ENCODE results near the gene UST. TPM values are rescaled to one million over a fixed set of nuclear protein-coding genes. Genes with fewer than 3 reads are reported as not detected.

UST gene
- total RNA-seq, 1 donor from 2014 or later: 33.3 TPM

DNA sequence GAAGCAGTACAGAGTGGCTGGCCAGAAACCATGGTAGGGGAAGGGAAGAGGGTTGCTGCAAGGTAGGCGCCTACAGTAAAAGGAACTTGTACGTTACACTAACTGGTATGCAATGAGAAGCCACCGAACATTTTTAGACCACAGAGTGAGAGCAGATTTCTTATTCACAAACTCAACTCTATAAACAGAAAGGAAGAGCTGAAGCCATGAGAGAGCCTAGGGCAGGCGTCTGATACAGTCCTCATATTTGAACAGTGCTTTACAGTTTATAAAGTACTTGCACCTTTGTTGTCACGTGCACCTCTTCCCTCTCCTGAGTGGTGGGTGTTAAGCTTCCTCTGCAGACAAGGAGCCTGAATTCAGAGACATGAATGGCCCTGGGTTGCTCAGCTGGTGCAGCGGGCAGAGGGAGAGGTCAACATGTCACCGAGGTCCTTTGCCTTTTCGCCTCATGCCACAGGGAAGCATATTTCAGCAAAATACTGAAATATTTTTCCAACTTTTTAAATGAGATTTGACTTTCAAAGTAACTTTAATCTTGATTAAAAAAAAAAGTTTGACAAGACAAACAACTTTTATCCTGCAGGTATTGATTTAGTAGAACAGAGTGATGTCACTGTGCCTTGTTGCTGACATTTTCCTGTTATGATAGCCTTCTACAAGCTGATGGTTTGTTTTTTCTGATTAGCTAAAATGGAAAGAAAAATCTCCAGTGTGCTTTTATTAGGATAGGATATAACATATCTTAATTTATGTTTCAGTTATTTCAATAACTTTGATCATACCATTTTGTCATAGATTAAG, 23.8 kb downstream of the UST start:
- H3K79me2 ChIP-seq (ENCODE audit: low read depth): peaks cover 100% of the 10 kb centered on the region

DNA sequence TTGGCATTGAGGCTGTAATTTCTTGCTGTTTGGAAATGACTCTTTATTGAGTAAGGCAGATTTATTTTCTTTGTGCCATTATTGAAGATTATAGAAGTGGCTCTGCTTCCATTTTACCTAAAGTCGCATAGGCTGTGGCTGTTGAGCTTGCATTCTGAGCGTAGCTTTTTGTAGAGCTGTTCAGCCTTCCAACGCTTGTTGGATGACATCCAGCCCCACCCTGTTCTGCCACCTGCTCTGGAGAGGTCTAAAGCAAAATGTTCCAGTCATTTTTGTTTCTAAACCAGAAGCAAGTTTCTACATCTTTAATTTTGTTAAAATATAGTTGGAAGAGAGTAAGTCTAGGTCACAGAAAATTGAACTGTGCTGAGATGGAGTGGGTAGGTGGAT, 24.4 kb downstream of the UST start:
- Histone ChIP-seq H3K4me1 (peaks cover 31% of the 10 kb centered on the region), H3K36me3 (no peaks in the 10 kb centered on the region), H3K79me2 (ENCODE audit: low read depth) (peaks cover 100% of the 10 kb centered on the region), H4K20me1 (ENCODE audit: low read depth) (peaks cover 42% of the 10 kb centered on the region), H3K4me3 (no peak overlapping the region), H3K4me2 (no peak overlapping the region), H3K27me3 (no peaks in the 10 kb centered on the region), H3K9me3 (ENCODE audit: low read depth) (no peaks in the 10 kb centered on the region), H3F3A (ENCODE audit: low read depth) (peaks cover 11% of the 10 kb centered on the region), H2AFZ (replicated peaks) (no peak overlapping the region), H3K27ac (no peak overlapping the region), H3K9ac (no peak overlapping the region)
- Mint-ChIP-seq H3K9me3 (peaks cover 3% of the 10 kb centered on the region), H3K4me1 (peaks cover 14% of the 10 kb centered on the region), H3K4me3 (no peak overlapping the region), H3K27me3 (ENCODE audit: insufficient read depth, low read depth) (no peaks in the 10 kb centered on the region), H3K36me3 (peaks cover 7% of the 10 kb centered on the region), H3K27ac (no peak overlapping the region)
- no peak for DNase-seq (ENCODE audit: low spot score)
- TF ChIP-seq EZH2 (IDR thresholded peaks at IDR 0.05) (no peak), EZH2phosphoT487 (IDR thresholded peaks at IDR 0.05) (no peak)
- TF ChIP-seq, protein P1, sequence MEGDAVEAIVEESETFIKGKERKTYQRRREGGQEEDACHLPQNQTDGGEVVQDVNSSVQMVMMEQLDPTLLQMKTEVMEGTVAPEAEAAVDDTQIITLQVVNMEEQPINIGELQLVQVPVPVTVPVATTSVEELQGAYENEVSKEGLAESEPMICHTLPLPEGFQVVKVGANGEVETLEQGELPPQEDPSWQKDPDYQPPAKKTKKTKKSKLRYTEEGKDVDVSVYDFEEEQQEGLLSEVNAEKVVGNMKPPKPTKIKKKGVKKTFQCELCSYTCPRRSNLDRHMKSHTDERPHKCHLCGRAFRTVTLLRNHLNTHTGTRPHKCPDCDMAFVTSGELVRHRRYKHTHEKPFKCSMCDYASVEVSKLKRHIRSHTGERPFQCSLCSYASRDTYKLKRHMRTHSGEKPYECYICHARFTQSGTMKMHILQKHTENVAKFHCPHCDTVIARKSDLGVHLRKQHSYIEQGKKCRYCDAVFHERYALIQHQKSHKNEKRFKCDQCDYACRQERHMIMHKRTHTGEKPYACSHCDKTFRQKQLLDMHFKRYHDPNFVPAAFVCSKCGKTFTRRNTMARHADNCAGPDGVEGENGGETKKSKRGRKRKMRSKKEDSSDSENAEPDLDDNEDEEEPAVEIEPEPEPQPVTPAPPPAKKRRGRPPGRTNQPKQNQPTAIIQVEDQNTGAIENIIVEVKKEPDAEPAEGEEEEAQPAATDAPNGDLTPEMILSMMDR (IDR thresholded peaks at IDR 0.05): no peak

More for the DNA sequence above, 23.8 kb downstream of the UST start:
- Histone ChIP-seq H3K4me3 (no peak overlapping the region), H3K4me1 (peaks cover 31% of the 10 kb centered on the region), H3K36me3 (no peaks in the 10 kb centered on the region), H3F3A (ENCODE audit: low read depth) (peaks cover 11% of the 10 kb centered on the region), H3K27me3 (no peaks in the 10 kb centered on the region), H3K9me3 (ENCODE audit: low read depth) (no peaks in the 10 kb centered on the region), H2AFZ (replicated peaks) (no peak overlapping the region), H4K20me1 (ENCODE audit: low read depth) (peaks cover 48% of the 10 kb centered on the region), H3K4me2 (peak overlapping the region; percentile 32), H3K27ac (no peak overlapping the region), H3K9ac (no peak overlapping the region)
- Mint-ChIP-seq H3K9me3 (peaks cover 6% of the 10 kb centered on the region), H3K27ac (no peak overlapping the region), H3K4me1 (peaks cover 13% of the 10 kb centered on the region), H3K36me3 (peaks cover 7% of the 10 kb centered on the region), H3K4me3 (no peak overlapping the region), H3K27me3 (ENCODE audit: insufficient read depth, low read depth) (peaks cover 2% of the 10 kb centered on the region)
- peak; percentile 22 for DNase-seq (ENCODE audit: low spot score)
- TF ChIP-seq EZH2phosphoT487 (IDR thresholded peaks at IDR 0.05) (no peak), EZH2 (IDR thresholded peaks at IDR 0.05) (no peak)
- TF ChIP-seq, protein P1 (IDR thresholded peaks at IDR 0.05): no peak

DNA sequence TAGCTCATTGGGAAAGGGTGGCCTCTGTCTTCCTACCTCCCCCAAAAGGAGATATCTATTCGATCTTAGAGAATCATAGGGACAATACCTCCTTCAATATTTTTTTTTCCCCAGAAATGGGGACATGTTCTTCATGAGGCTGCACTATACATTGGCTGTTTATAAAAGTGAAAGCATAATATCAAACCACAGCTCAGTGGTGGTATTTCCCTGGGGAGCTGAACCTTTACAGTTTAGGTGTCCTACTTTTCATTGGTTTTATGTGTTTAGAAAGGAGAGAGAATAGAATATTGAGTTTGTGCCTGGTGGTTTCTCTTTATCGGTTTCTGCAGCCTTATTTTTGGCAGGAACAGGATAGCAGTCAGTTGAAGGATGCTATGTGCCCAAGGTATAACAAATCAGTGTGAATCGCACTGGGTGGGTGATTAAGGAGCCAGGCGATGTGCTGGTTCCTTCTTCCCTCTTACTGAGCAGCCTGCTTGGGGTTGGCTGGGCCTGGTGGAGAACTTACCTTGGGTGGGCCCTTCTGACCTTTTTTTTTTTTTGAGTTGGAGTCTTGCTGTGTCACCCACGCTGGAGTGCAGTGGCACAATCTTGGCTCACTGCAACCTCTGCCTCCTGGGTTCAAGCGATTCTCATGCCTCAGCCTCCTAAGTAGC, 25.2 kb downstream of the UST start:
- Mint-ChIP-seq H3K27ac (no peak overlapping the region), H3K9me3 (peaks cover 3% of the 10 kb centered on the region), H3K27me3 (ENCODE audit: insufficient read depth, low read depth) (no peaks in the 10 kb centered on the region), H3K36me3 (peaks cover 9% of the 10 kb centered on the region), H3K4me3 (no peak overlapping the region), H3K4me1 (peaks cover 21% of the 10 kb centered on the region)
- Histone ChIP-seq H4K20me1 (ENCODE audit: low read depth) (peaks cover 39% of the 10 kb centered on the region), H3K79me2 (ENCODE audit: low read depth) (peaks cover 100% of the 10 kb centered on the region), H3K4me3 (no peak overlapping the region), H3K9me3 (ENCODE audit: low read depth) (no peaks in the 10 kb centered on the region), H3K27ac (no peak overlapping the region), H3K9ac (no peak overlapping the region), H3F3A (ENCODE audit: low read depth) (peaks cover 11% of the 10 kb centered on the region), H3K4me2 (no peak overlapping the region), H3K27me3 (no peaks in the 10 kb centered on the region), H3K4me1 (peaks cover 36% of the 10 kb centered on the region), H3K36me3 (no peaks in the 10 kb centered on the region), H2AFZ (replicated peaks) (no peak overlapping the region)
- no peak for DNase-seq (ENCODE audit: low spot score)
- TF ChIP-seq EZH2 (IDR thresholded peaks at IDR 0.05) (no peak), EZH2phosphoT487 (IDR thresholded peaks at IDR 0.05) (no peak)
- TF ChIP-seq, protein P1 (IDR thresholded peaks at IDR 0.05): no peak
